Liver (tissue), 9 donors: ENCODE results near the gene LYPD4. TPM values are rescaled to one million over a fixed set of nuclear protein-coding genes. Genes with fewer than 3 reads are reported as not detected.

Experiments
- DNase-seq: peaks from one replicate; pipeline ENCODE4 v3.0.0-alpha.2; 2017; ENCODE audit warnings: low spot score
- H3K27ac ChIP-seq, 2 donors: one replicate each; pipeline ENCODE4 v1.7.0; 2013; ENCODE audit warnings: inconsistent platforms in 2 of 2, low read length in 2 of 2, control low read depth in 1 of 2, low read depth in 1 of 2, mild to moderate bottlenecking in 1 of 2
- H3K27me3 ChIP-seq, 4 donors: one replicate each; pipeline versions ENCODE4 v1.6.1 to v1.7.0; 2013; ENCODE audit warnings: low read length in 3 of 4, inconsistent platforms in 1 of 4, mild to moderate bottlenecking in 1 of 4, moderate library complexity in 1 of 4; ENCODE audit not compliant: control insufficient read depth in 4 of 4, insufficient read depth in 4 of 4
- H3K36me3 ChIP-seq, 4 donors: one replicate each; pipeline versions ENCODE4 v1.6.1 to v1.7.0; 2013; ENCODE audit warnings: low read length in 3 of 4, mild to moderate bottlenecking in 3 of 4, low read depth in 1 of 4, moderate library complexity in 1 of 4; ENCODE audit not compliant: control insufficient read depth in 4 of 4, insufficient read depth in 3 of 4
- H3K4me1 ChIP-seq, 4 donors: one replicate each; pipeline versions ENCODE4 v1.6.1 to v1.7.0; 2013; ENCODE audit warnings: low read length in 3 of 4, mild to moderate bottlenecking in 3 of 4, moderate library complexity in 1 of 4; ENCODE audit not compliant: control insufficient read depth in 4 of 4, insufficient read depth in 4 of 4
- H3K4me3 ChIP-seq, 3 donors: one replicate each; pipeline versions ENCODE4 v1.6.1 to v1.7.0; 2013; ENCODE audit warnings: low read length in 3 of 3, control low read depth in 1 of 3, low read depth in 1 of 3, mild to moderate bottlenecking in 1 of 3
- H3K9ac ChIP-seq, 2 donors: one replicate each; pipeline ENCODE4 v1.7.0; 2013; ENCODE audit warnings: low read length in 2 of 2, mild to moderate bottlenecking in 2 of 2, moderate library complexity in 2 of 2, control low read depth in 1 of 2, low read depth in 1 of 2
- H3K9me3 ChIP-seq, 4 donors: one replicate each; pipeline versions ENCODE4 v1.6.1 to v1.7.0; 2013; ENCODE audit warnings: low read length in 3 of 4; ENCODE audit not compliant: control insufficient read depth in 4 of 4
- FOXA1 ChIP-seq: IDR thresholded peaks from 2 replicates; pipeline ENCODE4 v1.6.1; 2016; ENCODE audit warnings: antibody characterized with exemption
- FOXA2 ChIP-seq: IDR thresholded peaks from 2 replicates; pipeline ENCODE4 v1.6.1; 2016; ENCODE audit warnings: antibody characterized with exemption
- GABPA ChIP-seq, 2 donors: IDR thresholded peaks in 1 of 2; conservative IDR thresholded peaks in 1 of 2; 2 replicates each; pipeline ENCODE4 v1.6.1; 2016; ENCODE audit warnings: antibody characterized with exemption in 2 of 2, mild to moderate bottlenecking in 1 of 2, moderate library complexity in 1 of 2
- HNF4G ChIP-seq: IDR thresholded peaks from 2 replicates; pipeline ENCODE4 v1.6.1; 2016; ENCODE audit warnings: antibody characterized with exemption
- JUND ChIP-seq, 2 donors: IDR thresholded peaks; 2 replicates each; pipeline ENCODE4 v1.6.1; 2016; ENCODE audit warnings: antibody characterized with exemption in 2 of 2
- NR2F2 ChIP-seq: IDR thresholded peaks from 2 replicates; pipeline ENCODE4 v1.6.1; 2016; ENCODE audit warnings: antibody characterized with exemption
- RAD21 ChIP-seq, 2 donors: IDR thresholded peaks; 2 replicates each; pipeline ENCODE4 v1.6.1; 2016; ENCODE audit warnings: antibody characterized with exemption in 2 of 2, mild to moderate bottlenecking in 2 of 2
- RXRA ChIP-seq, 2 donors: IDR thresholded peaks; 2 replicates each; pipeline ENCODE4 v1.6.1; 2017 to 2018; ENCODE audit warnings: antibody characterized with exemption in 2 of 2, mild to moderate bottlenecking in 1 of 2
- TAF1 ChIP-seq: conservative IDR thresholded peaks from 2 replicates; pipeline ENCODE4 v1.6.1; 2016; ENCODE audit warnings: antibody characterized with exemption, mild to moderate bottlenecking
- YY1 ChIP-seq: IDR thresholded peaks from 2 replicates; pipeline ENCODE4 v1.6.1; 2016; ENCODE audit warnings: antibody characterized with exemption, mild to moderate bottlenecking
- WGBS: extraction: QIAGEN DNeasy Blood & Tissue Kit; methylation state at CpG from one replicate; pipeline ENCODE4 v1.1.7; 2013; 5-methylcytosine and 5-hydroxymethylcytosine counted together
- polyA plus RNA-seq, 2 donors: library from polyadenylated mRNA; stranded (reverse) in 1 of 2; unstranded in 1 of 2; fragments of 200-250 nt in 1 of 2; fragments of >200 nt in 1 of 2; fragmentation: Nextera tagmentation in 1 of 2; extraction: Ambion mirVana in 1 of 2; gene quantifications; one replicate each; pipeline versions ENCODE4 v1.2.1 to v1.2.3, GENCODE V29; 2013 to 2015
- total RNA-seq, 2 donors: library from RNA; depleted of rRNA; stranded (reverse); fragments of >200 nt; gene quantifications; one replicate each; pipeline ENCODE4 v1.2.3, GENCODE V29; 2014
- TF ChIP-seq, protein P1 (sequence below): IDR thresholded peaks from 2 replicates; pipeline ENCODE4 v1.6.1; 2016; ENCODE audit warnings: antibody characterized with exemption
- TF ChIP-seq, protein P2 (sequence below): IDR thresholded peaks from 2 replicates; pipeline ENCODE4 v1.6.1; 2016; ENCODE audit warnings: antibody characterized with exemption
- TF ChIP-seq, protein P3 (sequence below): fragments of 150-350 bp; IDR thresholded peaks from 2 replicates; pipeline ENCODE4 v1.5.1; 2017; ENCODE audit warnings: improper control_type of control experiment, low read depth, low read length; ENCODE audit not compliant: missing input control
- TF ChIP-seq, protein P4 (sequence below): IDR thresholded peaks from 2 replicates; pipeline ENCODE4 v1.6.1; 2016; ENCODE audit warnings: antibody characterized with exemption, mild to moderate bottlenecking
- donor health status: healthy.
- donor health status: healthy.
- donor health status: healthy.
- donor health status: healthy.
- donor health status: healthy.

The LYPD4 gene
- total and polyA plus RNA-seq, 4 donors = not detected

DNA sequence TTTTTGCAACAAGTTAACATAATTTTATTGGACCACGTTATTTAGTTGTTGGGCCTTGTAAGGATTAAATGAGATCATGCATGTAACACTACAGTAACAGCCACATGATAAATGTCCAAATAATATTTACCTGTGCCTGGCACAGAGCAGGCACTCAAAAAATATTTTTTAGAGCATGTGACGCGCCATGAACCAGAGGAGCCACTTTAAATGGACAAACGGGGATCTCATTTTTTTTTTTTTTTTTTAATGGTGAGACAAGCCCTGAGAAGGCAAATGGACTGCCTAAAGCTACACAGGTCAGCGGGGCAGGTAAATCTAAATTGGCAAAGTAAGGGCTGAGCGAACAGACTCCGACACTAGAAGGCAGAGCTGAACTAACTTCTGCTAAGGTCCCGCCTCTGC, 14.7 kb upstream of the LYPD4 start:
- 3% methylated on average over 8 of the region's 8 CpGs for WGBS
- H3K27ac ChIP-seq = peak overlapping the region; percentile 99 to 100
- peaks cover 4 to 29% (median 24%) of the 10 kb centered on the region in 4 donors for H3K4me1 ChIP-seq
- peak overlapping the region; percentile 52 to 68 for H3K9ac ChIP-seq
- TF ChIP-seq, protein P1, sequence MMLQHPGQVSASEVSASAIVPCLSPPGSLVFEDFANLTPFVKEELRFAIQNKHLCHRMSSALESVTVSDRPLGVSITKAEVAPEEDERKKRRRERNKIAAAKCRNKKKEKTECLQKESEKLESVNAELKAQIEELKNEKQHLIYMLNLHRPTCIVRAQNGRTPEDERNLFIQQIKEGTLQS = no peak
- TF ChIP-seq FOXA1 (peak; percentile 50), FOXA2 (peak; percentile 4), HNF4G (no peak), RAD21 (IDR thresholded peaks at IDR 0.05) (peak in 1 of 2 donors; percentile 65), NR2F2 (no peak), GABPA (IDR thresholded peaks at IDR 0.05 in 1 of 2, conservative IDR thresholded peaks at IDR 0.05 in 1 of 2) (no peak), JUND (IDR thresholded peaks at IDR 0.05) (no peak), YY1 (no peak)
- TF ChIP-seq, protein P2, sequence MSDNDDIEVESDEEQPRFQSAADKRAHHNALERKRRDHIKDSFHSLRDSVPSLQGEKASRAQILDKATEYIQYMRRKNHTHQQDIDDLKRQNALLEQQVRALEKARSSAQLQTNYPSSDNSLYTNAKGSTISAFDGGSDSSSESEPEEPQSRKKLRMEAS = no peak
- TF ChIP-seq, protein P3, sequence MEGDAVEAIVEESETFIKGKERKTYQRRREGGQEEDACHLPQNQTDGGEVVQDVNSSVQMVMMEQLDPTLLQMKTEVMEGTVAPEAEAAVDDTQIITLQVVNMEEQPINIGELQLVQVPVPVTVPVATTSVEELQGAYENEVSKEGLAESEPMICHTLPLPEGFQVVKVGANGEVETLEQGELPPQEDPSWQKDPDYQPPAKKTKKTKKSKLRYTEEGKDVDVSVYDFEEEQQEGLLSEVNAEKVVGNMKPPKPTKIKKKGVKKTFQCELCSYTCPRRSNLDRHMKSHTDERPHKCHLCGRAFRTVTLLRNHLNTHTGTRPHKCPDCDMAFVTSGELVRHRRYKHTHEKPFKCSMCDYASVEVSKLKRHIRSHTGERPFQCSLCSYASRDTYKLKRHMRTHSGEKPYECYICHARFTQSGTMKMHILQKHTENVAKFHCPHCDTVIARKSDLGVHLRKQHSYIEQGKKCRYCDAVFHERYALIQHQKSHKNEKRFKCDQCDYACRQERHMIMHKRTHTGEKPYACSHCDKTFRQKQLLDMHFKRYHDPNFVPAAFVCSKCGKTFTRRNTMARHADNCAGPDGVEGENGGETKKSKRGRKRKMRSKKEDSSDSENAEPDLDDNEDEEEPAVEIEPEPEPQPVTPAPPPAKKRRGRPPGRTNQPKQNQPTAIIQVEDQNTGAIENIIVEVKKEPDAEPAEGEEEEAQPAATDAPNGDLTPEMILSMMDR = no peak
- H3K36me3 ChIP-seq = peaks cover 7 to 28% (median 22%) of the 10 kb centered on the region in 4 donors
- peak overlapping the region in 2 of 3 donors; percentile 21 to 24 for H3K4me3 ChIP-seq
- no peaks in the 10 kb centered on the region for H3K9me3 ChIP-seq
- H3K27me3 ChIP-seq = no peaks in the 10 kb centered on the region
- DNase-seq = no peak

DNA sequence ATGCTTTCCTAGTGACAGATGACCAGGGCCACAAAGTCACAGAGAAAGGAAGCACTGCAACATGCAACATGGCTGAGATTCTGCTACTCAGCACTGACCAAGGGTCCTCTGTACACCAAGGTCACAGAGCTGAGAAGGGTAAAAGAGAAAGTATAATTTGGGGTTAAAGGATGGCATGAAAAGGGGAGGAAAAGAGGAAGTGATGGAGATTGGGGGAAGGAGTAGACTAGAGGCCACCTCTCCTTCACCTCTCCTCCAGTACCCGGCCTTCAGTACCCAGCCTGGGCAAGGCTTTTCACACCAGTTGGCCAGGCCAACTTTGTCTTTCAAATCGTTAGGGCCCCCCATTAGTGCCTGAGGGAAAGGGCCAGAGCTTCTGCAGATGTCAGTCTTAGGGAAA, 9.3 kb upstream of the LYPD4 start:
- Histone ChIP-seq H3K4me1 (peaks cover 0 to 1% (median under 1%) of the 10 kb centered on the region in 4 donors), H3K27ac (no peak overlapping the region), H3K27me3 (peaks cover 0 to 2% (median 0%) of the 10 kb centered on the region in 4 donors), H3K36me3 (no peaks in the 10 kb centered on the region), H3K9me3 (no peaks in the 10 kb centered on the region), H3K9ac (no peak overlapping the region), H3K4me3 (no peak overlapping the region)
- no peak for DNase-seq
- 55% methylated on average over 2 of the region's 2 CpGs for WGBS
- TF ChIP-seq, protein P4, sequence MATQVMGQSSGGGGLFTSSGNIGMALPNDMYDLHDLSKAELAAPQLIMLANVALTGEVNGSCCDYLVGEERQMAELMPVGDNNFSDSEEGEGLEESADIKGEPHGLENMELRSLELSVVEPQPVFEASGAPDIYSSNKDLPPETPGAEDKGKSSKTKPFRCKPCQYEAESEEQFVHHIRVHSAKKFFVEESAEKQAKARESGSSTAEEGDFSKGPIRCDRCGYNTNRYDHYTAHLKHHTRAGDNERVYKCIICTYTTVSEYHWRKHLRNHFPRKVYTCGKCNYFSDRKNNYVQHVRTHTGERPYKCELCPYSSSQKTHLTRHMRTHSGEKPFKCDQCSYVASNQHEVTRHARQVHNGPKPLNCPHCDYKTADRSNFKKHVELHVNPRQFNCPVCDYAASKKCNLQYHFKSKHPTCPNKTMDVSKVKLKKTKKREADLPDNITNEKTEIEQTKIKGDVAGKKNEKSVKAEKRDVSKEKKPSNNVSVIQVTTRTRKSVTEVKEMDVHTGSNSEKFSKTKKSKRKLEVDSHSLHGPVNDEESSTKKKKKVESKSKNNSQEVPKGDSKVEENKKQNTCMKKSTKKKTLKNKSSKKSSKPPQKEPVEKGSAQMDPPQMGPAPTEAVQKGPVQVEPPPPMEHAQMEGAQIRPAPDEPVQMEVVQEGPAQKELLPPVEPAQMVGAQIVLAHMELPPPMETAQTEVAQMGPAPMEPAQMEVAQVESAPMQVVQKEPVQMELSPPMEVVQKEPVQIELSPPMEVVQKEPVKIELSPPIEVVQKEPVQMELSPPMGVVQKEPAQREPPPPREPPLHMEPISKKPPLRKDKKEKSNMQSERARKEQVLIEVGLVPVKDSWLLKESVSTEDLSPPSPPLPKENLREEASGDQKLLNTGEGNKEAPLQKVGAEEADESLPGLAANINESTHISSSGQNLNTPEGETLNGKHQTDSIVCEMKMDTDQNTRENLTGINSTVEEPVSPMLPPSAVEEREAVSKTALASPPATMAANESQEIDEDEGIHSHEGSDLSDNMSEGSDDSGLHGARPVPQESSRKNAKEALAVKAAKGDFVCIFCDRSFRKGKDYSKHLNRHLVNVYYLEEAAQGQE = no peak
- TF ChIP-seq RXRA (IDR thresholded peaks at IDR 0.05) (no peak), FOXA2 (no peak)

DNA sequence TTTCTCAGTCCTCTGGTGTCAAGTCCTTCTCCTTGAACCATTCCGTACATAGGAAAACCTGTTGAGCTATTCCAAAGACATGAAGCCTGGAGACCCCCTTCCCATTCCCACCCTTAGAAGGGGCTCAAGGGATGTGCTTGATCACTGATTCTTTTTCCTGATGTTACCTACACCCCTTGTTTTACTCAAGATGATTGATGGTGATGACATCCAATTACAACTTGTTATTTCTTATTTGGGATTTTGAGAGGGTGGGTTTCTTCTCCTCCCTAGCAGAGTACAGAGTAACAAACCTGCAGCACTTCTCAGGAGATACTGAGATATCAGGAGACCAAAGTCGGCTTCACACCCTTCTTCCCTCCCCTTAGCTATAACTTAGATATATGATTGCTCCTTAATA, 8.9 kb upstream of the LYPD4 start:
- TF ChIP-seq TAF1 (no peak), RXRA (IDR thresholded peaks at IDR 0.05) (no peak), HNF4G (no peak)
- TF ChIP-seq, protein P3 = no peak
- H3K9me3 ChIP-seq = no peaks in the 10 kb centered on the region
- H3K4me3 ChIP-seq = no peak overlapping the region
- no peaks in the 10 kb centered on the region for H3K36me3 ChIP-seq
- no peaks in the 10 kb centered on the region for H3K4me1 ChIP-seq
- WGBS = 60% methylated on average over 2 of the region's 2 CpGs
- no peak overlapping the region for H3K27ac ChIP-seq
- no peak overlapping the region for H3K9ac ChIP-seq
- peaks cover 0 to 2% (median 0%) of the 10 kb centered on the region in 4 donors for H3K27me3 ChIP-seq
- DNase-seq = no peak
